Heart right ventricle (tissue), 16 donors: ENCODE data around the gene CDC5L. TPM values are rescaled to one million over a fixed set of nuclear protein-coding genes. Genes with fewer than 3 reads are reported as not detected.

Experiments
- ATAC-seq, 8 donors: fragments of 200-7000 bp; cut with Tn5 transposase; one replicate each; pipeline ENCODE4 v1.9.1; 2020; ENCODE audit warnings: mild to moderate bottlenecking in 8 of 8, moderate library complexity in 8 of 8, moderate number of reproducible peaks in 1 of 8
- DNase-seq, 2 donors: peaks; one replicate each; pipeline ENCODE4 v3.0.0-alpha.2; 2020
- H3K27ac ChIP-seq, 10 donors: fragments of 200-600 bp; sonication (generic) in 2 of 10; one replicate each; pipeline versions ENCODE4 v1.5.0 to v1.8.0; 2020 to 2022; ENCODE audit warnings: mild to moderate bottlenecking in 3 of 10
- H3K27me3 ChIP-seq, 7 donors: fragments of 200-600 bp; one replicate each; pipeline ENCODE4 v1.8.0; 2021 to 2022; ENCODE audit warnings: mild to moderate bottlenecking in 2 of 7
- H3K36me3 ChIP-seq, 9 donors: fragments of 200-600 bp; sonication (generic) in 1 of 9; one replicate each; pipeline versions ENCODE4 v1.5.0 to v1.8.0; 2020 to 2022; ENCODE audit warnings: mild to moderate bottlenecking in 2 of 9
- H3K4me1 ChIP-seq, 9 donors: fragments of 200-600 bp; sonication (generic) in 1 of 9; one replicate each; pipeline versions ENCODE4 v1.5.0 to v1.8.0; 2020 to 2022; ENCODE audit warnings: mild to moderate bottlenecking in 4 of 9
- H3K4me3 ChIP-seq, 10 donors: fragments of 200-600 bp; sonication (generic) in 2 of 10; one replicate each; pipeline versions ENCODE4 v1.5.0 to v1.8.0; 2020 to 2022; ENCODE audit warnings: mild to moderate bottlenecking in 7 of 10, moderate library complexity in 2 of 10
- H3K9me3 ChIP-seq, 11 donors: fragments of 200-600 bp in 10 of 11; sonication (generic) in 2 of 11; one replicate each; pipeline versions ENCODE4 v1.5.0 to v1.8.0; 2013 to 2022; ENCODE audit warnings: mild to moderate bottlenecking in 2 of 11, control low read depth in 1 of 11, moderate library complexity in 1 of 11
- WGBS, 2 donors: extraction: QIAGEN DNeasy Blood & Tissue Kit; methylation state at CpG; one replicate each; pipeline ENCODE4 v1.1.7; 2013; ENCODE audit warnings: inconsistent platforms in 1 of 2; 5-methylcytosine and 5-hydroxymethylcytosine counted together
- intact Hi-C, 10 donors: fragments of 100-400 bp; cut with DNase I; formaldehyde crosslinking; loops; one replicate each; pipeline versions ENCODE4 v1.11.1 to v1.14.2; 2022
- polyA plus RNA-seq, 2 donors: library from polyadenylated mRNA; stranded (reverse); fragments of 200-250 nt; gene quantifications; one replicate each; pipeline ENCODE4 v1.2.3, GENCODE V29; 2013
- total RNA-seq, 10 donors: library from RNA; stranded (reverse); fragmentation: NEBNext Ultra II Directional in 3 of 10; extraction: Animal tissue kit (Norgen Biotek cat#: 25700) in 3 of 10; gene quantifications; one replicate each; pipeline versions ENCODE4 v1.2.1 to v1.2.4, GENCODE V29; 2021 to 2023
- TF ChIP-seq, protein P1 (sequence below), 9 donors: fragments of 200-600 bp; sonication (generic) in 2 of 9; IDR thresholded peaks; one replicate each; pipeline versions ENCODE4 v1.5.0 to v1.8.0; 2021 to 2022; ENCODE audit warnings: antibody characterized with exemption in 9 of 9, mild to moderate bottlenecking in 5 of 9, moderate library complexity in 1 of 9
- donor health status: Arrhythmogenic right ventricular cardiomyopathy.
- donor health status: ischemic (EF 13 %, LVEDD 7.1; RV severe dilation, severe dysfunction).
- donor health status: healthy with polysubstance abuse.
- donor health status: DM: no; HTN: yes; CAD: no.
- donor health status: DM: no; HTN: no; CAD: no.
- donor health status: ischemic (EF 25% LVEDD 6.9; RV normal size, moderate dysfunction).
- donor health status: ischemic (EF 25% LVEDD 5.7; RV mildly dilated, moderate dysfunction).
- donor health status: healthy.
- donor health status: DM: yes; HTN: yes; CAD: no.
- donor health status: Ischemic cardiomyopathy.
- donor health status: ischemic (EF 35%, LVEDD 5.7; RV mildly dilated, moderate dysfunction).
- donor health status: nonischemic (EF 11% LVEDD 7.7; RV severe dilation, severe dysfunction).
- donor health status: DM: yes; HTN: yes; CAD: no.
- donor health status: PGD.
- donor health status: ischemic (EF 29% LVEDD 5.4; RV normal size, mild dysfunction).
- donor health status: nonischemic (EF 23%, LVEDD 6.1; RV moderate dilation, normal function).

CDC5L gene
- total and polyA plus RNA-seq, 12 donors = 5.4 to 26.5 (median 20.5) TPM

DNA sequence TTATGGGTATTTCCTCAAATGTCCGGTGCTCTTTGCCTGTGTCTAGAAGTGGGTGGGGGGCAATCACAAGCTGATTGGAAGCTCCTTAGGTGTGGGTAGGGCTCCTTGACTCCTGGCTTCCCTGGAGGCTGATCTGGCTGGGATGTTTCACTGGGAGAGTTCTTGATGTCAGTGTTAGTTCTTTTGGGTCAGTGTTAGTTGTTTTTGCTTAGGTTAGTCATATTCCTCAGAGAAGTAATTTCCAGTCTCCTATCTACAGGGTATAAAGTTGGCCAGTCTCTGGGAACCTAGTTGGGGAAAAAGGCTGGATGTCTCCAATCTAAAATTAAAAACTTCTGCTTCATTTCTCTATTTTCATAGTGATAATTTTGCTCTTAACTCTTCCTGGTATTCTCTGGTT, 23.6 kb downstream of the CDC5L start:
- ATAC-seq = no peak

DNA sequence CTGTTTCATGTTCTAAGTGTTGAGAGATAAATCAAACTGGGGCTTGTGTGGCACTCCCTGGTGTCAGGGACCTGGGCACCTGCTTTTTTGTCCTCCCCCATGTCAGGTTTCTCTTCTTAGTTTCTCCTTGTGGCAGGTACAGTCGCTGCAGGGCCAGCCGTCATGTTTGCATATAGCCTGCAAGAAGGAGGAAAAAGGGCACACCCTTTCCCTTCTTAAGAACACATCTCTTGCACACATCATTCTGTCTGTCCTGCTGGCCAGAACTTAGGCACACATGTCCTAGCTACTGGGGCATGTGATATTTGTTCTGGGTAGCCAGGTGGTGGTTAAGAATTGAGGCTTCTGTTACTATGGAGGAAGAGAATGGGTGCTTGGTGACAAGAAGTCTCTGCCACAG, 27.9 kb downstream of the CDC5L start:
- H3K27ac ChIP-seq = peak overlapping the region in 2 of 10 donors; percentile 16 to 26
- DNase-seq = no peak
- ATAC-seq = no peak
- WGBS, 2 donors = 89 to 93% methylated on average over 2 of the region's 2 CpGs
- TF ChIP-seq, protein P1, sequence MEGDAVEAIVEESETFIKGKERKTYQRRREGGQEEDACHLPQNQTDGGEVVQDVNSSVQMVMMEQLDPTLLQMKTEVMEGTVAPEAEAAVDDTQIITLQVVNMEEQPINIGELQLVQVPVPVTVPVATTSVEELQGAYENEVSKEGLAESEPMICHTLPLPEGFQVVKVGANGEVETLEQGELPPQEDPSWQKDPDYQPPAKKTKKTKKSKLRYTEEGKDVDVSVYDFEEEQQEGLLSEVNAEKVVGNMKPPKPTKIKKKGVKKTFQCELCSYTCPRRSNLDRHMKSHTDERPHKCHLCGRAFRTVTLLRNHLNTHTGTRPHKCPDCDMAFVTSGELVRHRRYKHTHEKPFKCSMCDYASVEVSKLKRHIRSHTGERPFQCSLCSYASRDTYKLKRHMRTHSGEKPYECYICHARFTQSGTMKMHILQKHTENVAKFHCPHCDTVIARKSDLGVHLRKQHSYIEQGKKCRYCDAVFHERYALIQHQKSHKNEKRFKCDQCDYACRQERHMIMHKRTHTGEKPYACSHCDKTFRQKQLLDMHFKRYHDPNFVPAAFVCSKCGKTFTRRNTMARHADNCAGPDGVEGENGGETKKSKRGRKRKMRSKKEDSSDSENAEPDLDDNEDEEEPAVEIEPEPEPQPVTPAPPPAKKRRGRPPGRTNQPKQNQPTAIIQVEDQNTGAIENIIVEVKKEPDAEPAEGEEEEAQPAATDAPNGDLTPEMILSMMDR (IDR thresholded peaks at IDR 0.05) = no peak
- H3K27me3 ChIP-seq = no peaks in the 10 kb centered on the region
- peaks cover 0 to 3% (median 0%) of the 10 kb centered on the region in 11 donors for H3K9me3 ChIP-seq
- H3K36me3 ChIP-seq = peaks cover 0 to 83% (median 32%) of the 10 kb centered on the region in 9 donors
- no peak overlapping the region for H3K4me3 ChIP-seq
- intact Hi-C loops = no loop called here
- peaks cover 0 to 21% (median 13%) of the 10 kb centered on the region in 9 donors for H3K4me1 ChIP-seq

More for the DNA sequence above, 23.6 kb downstream of the CDC5L start:
- peaks cover 0 to 94% (median 56%) of the 10 kb centered on the region in 9 donors for H3K36me3 ChIP-seq
- no peak overlapping the region for H3K4me3 ChIP-seq
- 65 to 81% methylated on average over 1 of the region's 1 CpG for WGBS, 2 donors
- intact Hi-C loops = no loop called here
- no peak overlapping the region for H3K27ac ChIP-seq
- DNase-seq = no peak
- no peaks in the 10 kb centered on the region for H3K27me3 ChIP-seq
- TF ChIP-seq, protein P1 (IDR thresholded peaks at IDR 0.05) = no peak
- H3K4me1 ChIP-seq = peaks cover 0 to 16% (median 9%) of the 10 kb centered on the region in 9 donors
- H3K9me3 ChIP-seq = peaks cover 0 to 6% (median 0%) of the 10 kb centered on the region in 11 donors

DNA sequence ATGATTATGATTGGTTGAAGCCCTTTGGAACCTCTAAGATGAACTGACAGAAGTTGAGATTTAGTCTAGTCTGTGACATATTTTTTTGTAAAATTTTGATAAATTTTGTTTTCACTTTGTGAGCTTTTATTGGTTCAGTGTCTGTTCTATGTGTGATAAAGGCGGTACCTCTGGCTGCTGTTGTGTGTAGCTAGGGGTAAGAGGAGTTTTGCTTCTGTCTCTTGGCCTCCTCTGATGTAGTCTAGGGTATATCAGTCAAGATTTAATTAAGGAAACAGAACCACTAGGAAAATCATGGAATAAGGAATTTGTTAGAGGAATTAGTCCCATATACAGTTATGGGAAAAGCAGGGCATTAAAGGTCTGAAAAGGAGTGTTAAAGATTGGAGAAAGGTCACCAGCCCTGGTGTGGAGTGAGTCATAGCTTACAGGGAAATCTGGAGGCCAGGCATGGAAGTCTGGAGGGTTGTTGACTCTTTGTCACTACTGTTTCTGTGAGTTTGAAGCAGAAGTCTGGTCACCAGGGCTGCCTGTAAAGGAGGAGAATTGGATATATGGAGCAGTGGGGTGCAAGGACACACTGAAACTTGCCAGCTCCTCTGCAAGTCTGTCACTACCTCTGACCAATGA, 28.5 kb downstream of the CDC5L start:
- H3K4me3 ChIP-seq = no peak overlapping the region
- peaks cover 0 to 83% (median 32%) of the 10 kb centered on the region in 9 donors for H3K36me3 ChIP-seq
- intact Hi-C loops = no loop called here
- peak overlapping the region in 2 of 10 donors; percentile 16 to 26 for H3K27ac ChIP-seq
- H3K27me3 ChIP-seq = no peaks in the 10 kb centered on the region
- ATAC-seq = peak in 6 of 8 donors; percentile 35 to 86 (median 51)
- WGBS, 2 donors = 97 to 100% methylated on average over 1 of the region's 1 CpG
- DNase-seq = no peak
- peaks cover 0 to 21% (median 13%) of the 10 kb centered on the region in 9 donors for H3K4me1 ChIP-seq
- H3K9me3 ChIP-seq = peaks cover 0 to 3% (median 0%) of the 10 kb centered on the region in 11 donors
- TF ChIP-seq, protein P1 (IDR thresholded peaks at IDR 0.05) = no peak

DNA sequence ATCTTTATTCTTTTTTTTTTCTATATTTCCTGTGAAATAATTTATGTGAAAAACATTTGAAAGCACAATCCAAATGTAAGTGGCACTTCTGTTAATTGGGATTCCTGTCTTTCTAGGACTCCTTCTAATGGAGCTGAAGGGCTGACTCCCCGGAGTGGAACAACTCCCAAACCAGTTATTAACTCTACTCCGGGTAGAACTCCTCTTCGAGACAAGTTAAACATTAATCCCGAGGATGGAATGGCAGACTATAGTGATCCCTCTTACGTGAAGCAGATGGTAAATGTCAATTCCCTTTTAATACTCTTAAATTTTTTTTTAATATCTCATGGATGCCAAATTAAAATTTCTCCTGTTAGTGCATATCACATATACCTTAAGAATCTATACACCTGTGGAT, 35.0 kb downstream of the CDC5L start:
- Histone ChIP-seq H3K4me3 (no peak overlapping the region), H3K27ac (no peak overlapping the region), H3K4me1 (no peaks in the 10 kb centered on the region), H3K27me3 (no peaks in the 10 kb centered on the region), H3K36me3 (peaks cover 0 to 92% (median 56%) of the 10 kb centered on the region in 9 donors), H3K9me3 (peaks cover 0 to 3% (median 0%) of the 10 kb centered on the region in 11 donors)
- intact Hi-C loops = no loop called here
- ATAC-seq (no peak), DNase-seq (no peak)
- WGBS, 2 donors = 93 to 94% methylated on average over 5 of the region's 5 CpGs
- TF ChIP-seq, protein P1 (IDR thresholded peaks at IDR 0.05) = no peak
